ENCODE results near the gene CTNND1.

DNA sequence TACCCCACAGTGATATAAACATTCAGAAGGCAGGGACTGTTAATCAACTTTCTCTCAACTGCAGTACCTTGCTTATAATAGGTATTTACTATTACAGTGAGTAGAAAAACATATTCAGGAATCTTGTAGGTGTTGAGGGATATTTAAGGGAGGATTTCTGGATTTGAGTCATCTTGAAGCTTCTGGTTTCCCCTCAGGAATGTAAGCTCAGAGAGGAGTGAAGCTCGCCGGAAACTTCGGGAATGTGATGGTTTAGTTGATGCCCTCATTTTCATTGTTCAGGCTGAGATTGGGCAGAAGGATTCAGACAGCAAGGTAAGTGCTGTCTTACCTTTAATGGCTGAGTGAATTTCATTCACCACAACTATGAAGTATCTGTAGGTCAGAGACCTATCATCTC lies 42.9 kb downstream of the CTNND1 start:
- no peak for TF ChIP-seq POLR2A (IDR thresholded peaks at IDR 0.05)
- TF ChIP-seq CTCF (IDR thresholded peaks at IDR 0.05), result no peak
- no peak for TF ChIP-seq POLR2AphosphoS5 (IDR thresholded peaks at IDR 0.05)
